Thymus (tissue), 11 donors: ENCODE data around the gene CD300E. TPM values are rescaled to one million over a fixed set of nuclear protein-coding genes. Genes with fewer than 3 reads are reported as not detected.

Experiments used
- DNase-seq, 9 donors: peaks; one replicate each; pipeline ENCODE4 v3.0.0-alpha.2; 2013; ENCODE audit warnings: low spot score in 9 of 9, low read depth in 6 of 9, missing footprints in 1 of 9
- H3K27ac ChIP-seq, 2 donors: one replicate each; pipeline ENCODE4 v1.5.1; 2013; ENCODE audit warnings: control low read depth in 1 of 2, low read depth in 1 of 2, low read length in 1 of 2, mild to moderate bottlenecking in 1 of 2, moderate library complexity in 1 of 2
- H3K27me3 ChIP-seq, 2 donors: one replicate each; pipeline ENCODE4 v1.5.1; 2013; ENCODE audit warnings: low read length in 1 of 2; ENCODE audit not compliant: control insufficient read depth in 2 of 2, insufficient read depth in 1 of 2
- H3K36me3 ChIP-seq, 2 donors: one replicate each; pipeline ENCODE4 v1.5.1; 2013; ENCODE audit warnings: low read length in 1 of 2, mild to moderate bottlenecking in 1 of 2, moderate library complexity in 1 of 2; ENCODE audit not compliant: control insufficient read depth in 2 of 2, insufficient read depth in 2 of 2
- H3K4me1 ChIP-seq, 2 donors: one replicate each; pipeline ENCODE4 v1.5.1; 2013; ENCODE audit warnings: low read length in 2 of 2; ENCODE audit not compliant: control insufficient read depth in 2 of 2, insufficient read depth in 2 of 2
- H3K4me3 ChIP-seq, 2 donors: one replicate each; pipeline ENCODE4 v1.5.1; 2013; ENCODE audit warnings: low read length in 2 of 2, control low read depth in 1 of 2, mild to moderate bottlenecking in 1 of 2
- H3K9me3 ChIP-seq, 2 donors: one replicate each; pipeline ENCODE4 v1.5.1; 2013; ENCODE audit warnings: low read length in 1 of 2, mild to moderate bottlenecking in 1 of 2; ENCODE audit not compliant: control insufficient read depth in 2 of 2, insufficient read depth in 1 of 2
- WGBS: extraction: QIAGEN DNeasy Blood & Tissue Kit; methylation state at CpG from one replicate; pipeline ENCODE4 v1.1.7; 2013; 5-methylcytosine and 5-hydroxymethylcytosine counted together
- polyA plus RNA-seq: library from polyadenylated mRNA; stranded (reverse); fragments of 200-250 nt; gene quantifications from one replicate; pipeline ENCODE4 v1.2.3, GENCODE V29; 2013
- total RNA-seq: library from RNA; stranded (reverse); fragments of 120-200 nt; gene quantifications from one replicate; pipeline ENCODE4 v1.2.4, GENCODE V29; 2013
- donor health status: healthy.

Gene CD300E
- total and polyA plus RNA-seq, 2 donors = 0.33 to 4.0 TPM

DNA sequence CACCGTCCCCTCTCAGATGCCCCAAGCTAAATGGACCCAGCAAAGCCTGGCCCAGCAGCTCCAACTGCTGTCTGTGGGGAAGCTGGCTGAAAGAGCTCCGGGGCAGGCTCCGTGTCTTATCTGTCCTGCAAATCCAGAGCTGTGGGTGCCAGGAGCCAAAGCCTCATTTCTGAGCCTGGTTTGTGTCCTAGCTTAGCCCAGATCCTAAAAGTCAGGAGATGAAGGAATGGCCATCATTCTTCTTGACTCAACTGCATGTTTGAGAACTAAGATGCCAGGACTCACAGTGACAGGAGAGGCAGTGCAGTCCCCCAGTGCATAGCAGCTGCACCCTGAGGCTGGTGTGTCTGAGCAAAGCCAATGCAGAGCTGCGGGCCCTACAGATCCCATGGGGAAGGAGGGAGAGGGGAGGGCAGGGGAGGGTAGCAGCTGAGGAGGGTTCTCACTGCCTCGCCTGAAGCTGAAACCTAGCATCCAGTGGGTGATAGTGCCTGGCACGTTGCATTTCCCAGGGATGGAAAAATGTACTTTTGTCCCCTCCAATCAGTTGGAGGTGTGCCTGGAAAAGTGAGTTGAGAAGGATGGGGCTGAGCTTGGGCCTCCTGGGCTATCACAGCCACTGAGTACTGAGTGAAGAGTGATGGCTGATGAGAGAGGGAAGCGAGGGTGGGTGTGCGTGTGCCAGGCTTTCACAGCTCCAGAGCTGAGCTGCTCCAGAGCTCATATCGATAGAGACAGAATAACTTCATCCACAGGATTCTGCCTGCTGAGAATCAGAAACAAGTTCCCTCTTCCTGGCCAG, 24.5 kb upstream of the CD300E start:
- no peak for DNase-seq
- Histone ChIP-seq H3K27ac (no peak overlapping the region), H3K27me3 (peaks cover 0 to 25% of the 10 kb centered on the region in 2 donors), H3K36me3 (no peaks in the 10 kb centered on the region), H3K9me3 (no peaks in the 10 kb centered on the region), H3K4me3 (no peak overlapping the region), H3K4me1 (no peaks in the 10 kb centered on the region)
- 88% methylated on average over 9 of the region's 9 CpGs for WGBS

DNA sequence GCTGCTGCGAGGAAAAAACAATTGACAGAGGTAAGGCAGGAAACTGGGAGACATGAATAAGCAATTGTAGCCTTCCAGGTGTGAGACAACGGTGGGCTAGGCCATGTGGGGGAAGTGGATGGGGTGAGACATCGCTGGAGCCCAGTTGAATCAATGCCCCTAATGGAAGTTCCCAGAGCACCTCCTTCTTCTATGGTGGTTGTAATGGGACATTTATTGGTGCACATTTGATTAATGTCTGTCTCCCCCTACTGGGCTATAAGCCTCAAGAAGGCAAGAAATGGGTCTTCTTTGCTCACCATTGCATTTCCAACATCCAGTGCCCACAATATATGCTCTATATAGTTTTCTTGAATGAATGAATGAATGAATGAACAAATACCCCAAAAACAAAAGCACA, 22.7 kb upstream of the CD300E start:
- no peaks in the 10 kb centered on the region for H3K9me3 ChIP-seq
- H3K4me1 ChIP-seq = no peaks in the 10 kb centered on the region
- H3K27ac ChIP-seq = no peak overlapping the region
- WGBS = 48% methylated on average over 3 of the region's 3 CpGs
- H3K36me3 ChIP-seq = no peaks in the 10 kb centered on the region
- DNase-seq = peak in 1 of 9 donors; percentile 28
- peaks cover 0 to 21% of the 10 kb centered on the region in 2 donors for H3K27me3 ChIP-seq
- H3K4me3 ChIP-seq = no peak overlapping the region

DNA sequence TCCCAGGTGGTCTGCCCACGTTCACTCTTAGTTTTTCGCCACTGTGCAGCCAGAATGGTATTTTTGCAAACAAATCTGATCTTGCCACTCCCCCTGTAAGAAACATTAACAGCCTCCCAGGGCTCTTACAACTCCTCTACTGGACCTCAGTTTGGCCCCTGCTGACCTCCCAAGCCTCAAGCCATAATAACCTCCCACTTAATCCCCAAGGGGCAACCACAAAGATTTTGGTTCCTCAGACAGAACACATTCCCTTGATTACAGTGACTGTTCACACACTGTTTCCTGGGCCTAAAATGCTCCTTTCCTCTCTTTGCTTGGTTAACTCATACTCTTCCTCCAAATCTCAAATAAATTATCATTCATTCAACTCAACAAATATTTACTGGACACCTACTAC, 21.5 kb upstream of the CD300E start:
- 96% methylated on average over 2 of the region's 2 CpGs for WGBS
- no peak for DNase-seq
- H3K4me1 ChIP-seq = no peaks in the 10 kb centered on the region
- H3K9me3 ChIP-seq = no peaks in the 10 kb centered on the region
- H3K4me3 ChIP-seq = no peak overlapping the region
- H3K27ac ChIP-seq = no peak overlapping the region
- H3K36me3 ChIP-seq = no peaks in the 10 kb centered on the region
- peaks cover 0 to 14% of the 10 kb centered on the region in 2 donors for H3K27me3 ChIP-seq

DNA sequence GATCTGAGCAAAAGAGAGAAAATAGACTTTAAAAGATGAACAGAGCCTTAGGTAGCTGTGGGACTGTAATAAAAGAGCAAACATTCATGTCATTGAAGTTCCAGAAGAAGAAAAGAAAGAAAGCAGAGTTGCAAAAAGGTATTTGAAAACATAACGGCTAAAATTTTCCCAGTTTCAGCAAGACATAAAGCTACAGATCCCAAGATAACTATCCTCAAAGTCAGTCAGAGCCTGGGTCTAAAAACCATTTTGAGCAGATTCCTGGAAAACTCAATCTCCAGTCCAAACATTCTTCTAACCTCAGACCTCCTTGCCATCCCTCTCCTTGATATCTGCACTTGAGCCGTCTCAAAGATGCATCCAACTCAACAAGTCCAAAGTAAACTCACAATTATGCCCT, 20.9 kb upstream of the CD300E start:
- Histone ChIP-seq H3K27ac (no peak overlapping the region), H3K36me3 (no peaks in the 10 kb centered on the region), H3K27me3 (peaks cover 0 to 14% of the 10 kb centered on the region in 2 donors), H3K4me1 (no peaks in the 10 kb centered on the region), H3K4me3 (no peak overlapping the region), H3K9me3 (no peaks in the 10 kb centered on the region)
- DNase-seq = no peak
- WGBS = 97% methylated on average over 2 of the region's 2 CpGs

DNA sequence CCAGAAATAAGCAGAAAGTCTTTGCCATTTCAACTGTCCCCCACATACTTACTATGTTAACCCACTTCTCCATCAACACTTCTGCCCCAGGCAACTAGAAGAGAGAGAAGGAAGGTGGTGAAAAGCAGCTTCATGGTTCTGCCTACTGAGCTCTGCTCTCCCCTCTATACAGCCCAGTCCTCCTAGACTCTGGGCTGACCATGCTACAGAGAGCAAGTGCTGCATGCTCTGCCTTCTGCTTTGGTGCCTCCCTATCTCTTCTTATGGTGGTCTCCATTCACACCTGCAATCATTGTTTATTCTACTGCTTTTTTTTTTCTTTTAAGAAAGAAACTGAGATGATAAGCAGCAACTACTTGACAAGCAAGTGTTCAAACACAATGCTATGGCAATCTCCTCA, 20.3 kb upstream of the CD300E start:
- Histone ChIP-seq H3K27me3 (peaks cover 0 to 11% of the 10 kb centered on the region in 2 donors), H3K9me3 (no peaks in the 10 kb centered on the region), H3K4me1 (no peaks in the 10 kb centered on the region), H3K4me3 (no peak overlapping the region), H3K27ac (no peak overlapping the region), H3K36me3 (no peaks in the 10 kb centered on the region)
- no peak for DNase-seq

DNA sequence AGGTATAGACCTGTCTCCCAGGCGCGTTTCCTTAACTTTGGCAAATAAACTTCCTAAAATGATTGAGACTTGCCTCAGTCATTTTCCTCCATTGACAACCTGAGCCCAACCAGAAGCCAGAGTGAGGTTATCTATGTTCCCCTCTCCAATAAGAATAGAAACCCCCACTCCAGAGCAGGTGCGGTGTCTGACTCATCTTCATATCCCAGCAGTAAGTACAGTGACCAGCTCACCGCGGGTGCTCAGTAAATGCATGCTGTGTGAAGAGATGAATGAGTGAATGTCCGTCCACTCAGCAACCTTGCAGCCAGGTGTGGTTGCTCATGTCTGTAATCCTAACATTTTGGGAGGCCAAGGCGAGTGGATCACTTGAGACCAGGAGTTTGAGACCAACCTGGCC, 19.5 kb upstream of the CD300E start:
- Histone ChIP-seq H3K36me3 (no peaks in the 10 kb centered on the region), H3K27me3 (peaks cover 0 to 5% of the 10 kb centered on the region in 2 donors), H3K27ac (no peak overlapping the region), H3K9me3 (no peaks in the 10 kb centered on the region), H3K4me3 (no peak overlapping the region), H3K4me1 (no peaks in the 10 kb centered on the region)
- WGBS = 97% methylated on average over 5 of the region's 7 CpGs
- no peak for DNase-seq

DNA sequence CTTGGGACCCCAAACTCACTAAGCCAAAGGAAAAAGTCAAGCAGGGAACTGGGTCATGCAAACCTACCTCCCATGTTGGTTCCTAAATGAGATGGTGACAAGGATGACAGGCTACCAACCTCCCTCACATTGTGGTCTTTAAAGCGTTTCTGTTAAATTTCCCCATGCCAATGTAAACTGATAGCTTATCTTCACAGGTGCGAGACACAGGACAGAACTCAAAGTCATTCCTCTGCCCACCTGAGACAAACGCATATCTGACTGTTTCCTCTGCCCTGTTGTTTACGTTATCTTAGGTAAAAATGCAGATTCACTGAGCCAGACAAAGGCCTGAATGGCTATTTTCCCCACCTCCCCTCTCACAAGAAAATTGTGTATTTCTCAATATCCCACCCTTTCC, 19.0 kb upstream of the CD300E start:
- Histone ChIP-seq H3K36me3 (no peaks in the 10 kb centered on the region), H3K4me1 (no peaks in the 10 kb centered on the region), H3K9me3 (no peaks in the 10 kb centered on the region), H3K27me3 (peaks cover 0 to under 1% of the 10 kb centered on the region in 2 donors), H3K27ac (no peak overlapping the region), H3K4me3 (no peak overlapping the region)
- DNase-seq = no peak
- WGBS = 75% methylated on average over 4 of the region's 4 CpGs

DNA sequence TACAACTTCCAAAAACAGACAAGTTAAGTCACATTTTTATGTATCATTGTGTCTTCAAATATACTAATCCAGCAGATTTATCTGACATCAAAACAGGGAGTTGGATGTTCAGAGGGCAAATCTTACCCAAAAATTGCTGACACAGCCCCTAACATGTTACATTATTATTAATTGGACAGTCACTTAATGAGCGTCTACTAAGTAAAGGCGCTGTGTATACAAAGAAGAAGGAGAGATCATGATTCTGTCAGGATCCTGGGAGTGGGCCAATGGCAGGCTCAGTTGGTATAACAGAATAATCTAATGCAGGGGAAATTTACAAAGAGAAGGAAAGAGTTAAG, 18.4 kb upstream of the CD300E start:
- H3K4me3 ChIP-seq = no peak overlapping the region
- H3K36me3 ChIP-seq = no peaks in the 10 kb centered on the region
- WGBS = 97% methylated on average over 2 of the region's 2 CpGs
- no peak overlapping the region for H3K27ac ChIP-seq
- H3K4me1 ChIP-seq = no peaks in the 10 kb centered on the region
- no peak for DNase-seq
- H3K9me3 ChIP-seq = no peaks in the 10 kb centered on the region
- no peaks in the 10 kb centered on the region for H3K27me3 ChIP-seq

DNA sequence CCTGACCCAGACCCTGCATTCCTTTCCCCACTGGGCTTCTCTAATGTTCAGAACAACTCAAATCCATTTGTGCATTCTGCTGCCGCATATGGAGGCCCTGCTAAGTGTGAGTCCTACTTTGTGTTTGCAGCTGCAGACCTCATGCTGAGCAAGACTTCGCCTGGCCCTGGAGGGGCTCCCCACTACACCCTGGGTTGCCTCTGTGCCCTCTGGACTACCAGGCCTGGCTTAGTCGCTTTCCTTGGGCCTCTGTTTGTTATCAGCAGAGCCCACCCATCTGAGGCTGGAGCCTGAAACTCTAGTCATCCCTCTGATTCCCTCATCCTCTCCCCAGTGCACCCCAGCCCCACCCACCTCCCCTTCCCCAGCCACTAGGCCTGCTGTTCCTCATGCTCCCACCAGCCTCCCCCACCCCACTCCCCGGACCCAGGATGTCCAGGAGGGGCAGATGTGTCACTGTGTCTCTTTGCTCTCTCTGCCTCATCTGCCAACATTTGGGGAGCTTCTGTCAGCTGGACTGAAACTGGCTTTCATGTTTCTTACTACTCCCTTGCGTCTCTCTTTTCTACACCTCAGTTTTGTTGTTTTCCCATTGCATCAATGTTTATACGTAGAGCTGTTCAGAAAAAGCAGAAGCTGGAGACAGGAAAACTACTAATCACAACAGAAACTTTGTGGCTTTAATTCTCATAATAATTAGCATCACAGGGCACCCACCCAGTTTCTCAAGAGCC, 17.9 kb upstream of the CD300E start:
- no peaks in the 10 kb centered on the region for H3K36me3 ChIP-seq
- H3K4me1 ChIP-seq = no peaks in the 10 kb centered on the region
- 67% methylated on average over 6 of the region's 6 CpGs for WGBS
- H3K9me3 ChIP-seq = no peaks in the 10 kb centered on the region
- no peaks in the 10 kb centered on the region for H3K27me3 ChIP-seq
- H3K4me3 ChIP-seq = no peak overlapping the region
- DNase-seq = no peak
- H3K27ac ChIP-seq = no peak overlapping the region
